ENCODE measurements around the gene RAD51B.
"Not testable (repeated sequence)": the region's sequence is repeated elsewhere in the genome, so short reads cannot be mapped to it uniquely, and the experiment has no call there.

The RAD51B gene

GRCh38 chr14:68027276-68027675, 207.7 kb downstream of the RAD51B start:
- DNase-seq (ENCODE audit: low read depth), result no peak

DNA sequence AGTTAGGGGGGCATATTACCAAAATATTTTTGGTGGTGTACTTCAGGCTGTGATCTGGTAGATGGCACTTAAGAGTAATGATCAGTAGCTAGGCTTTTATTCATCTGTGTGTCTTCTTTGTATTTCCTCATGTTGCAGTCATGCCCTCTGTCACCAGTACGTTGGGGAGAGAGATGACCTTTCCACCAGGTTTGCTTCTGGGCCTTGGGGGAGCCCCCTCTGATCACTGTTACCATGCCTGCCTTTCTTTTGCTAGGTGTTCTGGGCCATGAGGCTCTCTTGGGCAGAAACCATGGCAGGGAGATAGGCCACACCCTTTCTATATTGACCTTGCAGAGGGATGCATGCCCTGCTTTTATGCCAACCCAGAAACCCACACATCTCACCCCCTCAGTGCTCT, 208.5 kb downstream of the RAD51B start:
- no peak for DNase-seq (ENCODE audit: low read depth)

GRCh38 chr14:68031011-68031410, 211.4 kb downstream of the RAD51B start:
- DNase-seq (ENCODE audit: low read depth), result not testable (repeated sequence)

- DNase-seq (ENCODE audit: low read depth), result no peak
These were observed 212.6 kb downstream of the RAD51B start for GRCh38 chr14:68032154-68032553.

DNA sequence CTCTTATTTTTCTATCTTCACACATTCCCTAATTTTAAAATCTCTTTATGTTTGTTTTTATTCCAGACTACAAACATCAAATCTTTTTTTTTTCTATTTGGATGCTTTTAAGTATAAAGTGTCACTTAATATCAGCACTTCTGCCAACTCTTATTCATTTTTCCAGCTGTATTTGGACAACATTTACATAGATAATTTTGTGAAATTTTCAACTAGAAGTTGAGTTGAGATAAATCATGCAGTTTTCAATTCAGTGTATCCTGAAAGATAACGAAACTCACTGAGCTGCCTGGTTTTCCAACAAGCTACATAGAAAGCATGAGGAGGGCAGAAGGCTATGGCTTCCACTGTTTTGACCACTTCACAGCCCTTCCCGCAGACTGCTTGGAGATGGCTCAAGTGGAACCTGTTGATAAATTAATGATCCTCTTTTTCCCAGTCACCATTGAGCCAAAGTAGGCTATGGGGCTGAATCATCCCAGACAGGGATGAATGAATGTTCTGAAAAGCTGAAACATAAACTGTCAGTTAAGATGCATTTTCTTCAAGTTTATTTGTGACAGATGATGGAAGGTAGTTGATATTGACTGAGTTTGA, 213.9 kb downstream of the RAD51B start:
- DNase-seq (ENCODE audit: low read depth), result no peak

DNA sequence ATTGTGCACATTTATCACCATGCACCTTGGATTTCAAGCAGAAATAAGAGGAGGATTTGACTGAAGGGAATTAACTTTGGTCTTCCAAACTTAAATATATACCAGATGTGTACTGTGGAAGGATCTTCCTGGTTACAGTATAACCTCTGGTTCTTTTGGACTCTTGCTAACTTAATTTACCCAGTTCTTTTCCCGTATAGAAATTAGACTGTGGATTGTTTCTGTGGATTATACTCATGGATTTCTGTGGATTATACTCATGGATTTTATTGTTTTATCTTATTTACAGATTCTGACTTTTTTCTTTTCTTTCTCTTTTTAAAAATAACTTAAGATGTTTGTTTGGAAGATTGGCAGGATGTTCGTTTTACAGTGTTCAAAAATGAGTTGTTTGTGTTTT, 215.3 kb downstream of the RAD51B start:
- DNase-seq (ENCODE audit: low read depth), result no peak

DNA sequence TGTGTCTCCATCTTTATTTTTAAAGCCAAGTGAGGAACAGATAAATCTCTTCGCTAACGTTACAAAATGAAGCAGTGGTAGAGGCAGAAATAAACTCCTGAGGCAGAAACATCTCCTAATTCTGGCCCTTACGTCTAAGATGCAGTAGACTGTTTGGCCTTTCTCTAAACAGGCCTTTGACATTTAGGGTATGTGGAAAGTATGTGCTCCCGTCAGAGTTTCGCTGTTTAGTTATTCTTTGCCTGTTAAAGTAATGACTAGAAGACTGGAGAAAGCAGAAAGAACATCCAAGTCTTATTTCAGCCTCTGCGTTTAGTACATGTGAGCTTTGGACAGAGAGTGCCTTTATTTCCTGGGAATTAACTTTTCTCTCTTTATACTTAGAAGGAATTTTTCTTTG, 216.6 kb downstream of the RAD51B start:
- no peak for DNase-seq (ENCODE audit: low read depth)

DNA sequence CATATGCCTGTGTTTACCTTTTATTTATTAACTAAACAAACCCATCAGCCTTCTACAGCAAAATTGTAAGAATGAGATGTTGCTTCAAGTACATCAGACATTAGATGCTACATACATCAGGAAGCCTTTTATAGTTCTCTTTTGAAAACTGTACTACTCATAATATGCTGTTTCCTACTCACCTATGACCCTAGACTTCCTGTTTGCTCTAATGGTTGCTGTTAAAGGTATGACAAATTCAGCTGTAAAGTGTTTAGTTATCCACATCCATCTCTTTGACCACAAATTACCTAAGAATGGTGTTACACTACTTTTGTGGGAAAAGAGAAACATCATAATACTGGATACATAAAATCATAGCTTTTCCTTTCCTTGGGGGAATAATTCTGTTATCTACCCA, 220.0 kb downstream of the RAD51B start:
- no peak for DNase-seq (ENCODE audit: low read depth)

DNA sequence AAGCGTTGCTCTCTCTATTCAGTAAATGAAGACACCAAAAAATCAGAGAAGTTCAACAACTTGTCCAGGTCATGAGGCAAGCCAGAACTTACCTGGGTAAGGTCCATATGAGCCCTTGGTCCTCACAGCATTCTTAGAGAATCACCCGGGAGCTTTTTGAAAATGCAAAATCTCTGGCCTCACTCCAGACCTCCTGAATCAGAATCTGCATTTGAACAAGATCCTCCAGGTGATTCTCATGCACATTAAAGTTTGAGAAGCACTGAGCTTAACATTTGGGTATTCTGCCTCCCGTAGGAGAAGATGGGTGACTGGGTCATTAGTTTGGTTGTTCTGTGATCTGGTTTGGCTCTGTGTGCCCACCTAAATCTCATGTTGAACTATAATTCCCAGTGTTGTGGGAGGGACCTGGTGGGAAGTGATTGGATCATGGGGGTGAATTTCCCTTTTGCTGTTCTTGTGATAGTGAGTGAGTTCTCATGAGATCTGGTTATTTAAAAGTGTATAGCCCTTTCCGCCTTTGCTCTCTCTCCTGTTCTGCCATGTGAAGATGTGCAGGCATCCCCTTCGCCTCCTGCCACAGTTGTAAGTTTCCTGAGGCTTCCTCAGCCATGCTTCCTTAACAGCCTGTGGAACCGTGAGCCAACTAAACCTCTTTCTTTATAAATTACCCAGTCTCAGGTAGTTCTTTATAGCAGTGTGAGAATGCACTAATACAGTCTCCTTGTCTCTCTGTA, 221.2 kb downstream of the RAD51B start:
- DNase-seq (ENCODE audit: low read depth), result no peak

- no peak for DNase-seq (ENCODE audit: low read depth)
These were observed 222.3 kb downstream of the RAD51B start for GRCh38 chr14:68041876-68042354.

DNA sequence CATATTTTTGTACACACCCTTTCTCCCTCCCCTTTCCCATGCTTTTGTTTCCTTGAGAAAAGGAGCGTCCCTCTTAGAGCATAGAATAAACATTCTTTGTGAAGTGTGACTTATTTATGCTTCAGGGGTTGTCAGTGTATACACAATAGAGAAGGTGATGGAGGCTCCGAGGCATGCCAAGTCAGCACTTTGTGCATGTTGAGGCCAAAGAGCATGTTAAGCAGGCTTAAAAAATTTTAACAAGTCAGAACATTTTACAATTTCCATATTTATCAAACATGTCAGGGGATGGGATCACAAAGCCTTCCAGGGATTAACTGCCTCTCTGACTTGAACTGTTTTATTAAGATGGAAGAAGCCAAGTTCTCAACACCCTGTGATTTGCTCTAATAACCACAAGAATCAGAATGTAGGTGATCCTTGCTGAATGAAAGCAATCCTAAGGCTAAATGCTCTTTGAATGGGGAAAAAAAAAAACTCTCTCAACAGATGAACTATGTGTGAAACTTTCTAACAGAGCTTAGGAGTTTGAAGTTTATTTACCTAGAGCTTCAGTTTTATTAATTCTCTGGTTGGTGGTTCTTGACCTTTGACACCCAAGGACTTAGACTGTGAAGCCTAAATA, 223.1 kb downstream of the RAD51B start:
- no peak for DNase-seq (ENCODE audit: low read depth)

DNA sequence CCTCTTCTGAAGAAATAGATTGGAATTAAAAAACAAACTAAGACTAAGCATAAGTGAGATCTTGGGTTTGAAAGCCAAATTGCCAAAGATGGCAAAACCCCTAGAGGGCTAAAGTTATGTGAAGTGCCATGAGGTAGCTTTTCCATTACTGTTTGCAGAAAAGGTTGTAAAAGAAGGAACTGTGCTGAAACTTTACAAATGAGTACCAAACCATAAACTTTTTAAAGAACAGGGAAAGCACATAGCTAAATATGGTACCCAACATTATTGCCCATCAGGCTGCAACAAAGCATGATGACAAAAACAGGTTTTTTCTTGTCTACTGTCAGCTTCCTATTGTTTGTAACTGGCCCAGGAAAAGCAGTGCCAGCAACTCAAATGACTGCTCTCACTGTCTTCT, 224.2 kb downstream of the RAD51B start:
- no peak for DNase-seq (ENCODE audit: low read depth)

GRCh38 chr14:68047906-68048305, 228.3 kb downstream of the RAD51B start:
- DNase-seq (ENCODE audit: low read depth), result no peak

- DNase-seq (ENCODE audit: low read depth), result not testable (repeated sequence)
These were observed 229.2 kb downstream of the RAD51B start for GRCh38 chr14:68048815-68049214.

DNA sequence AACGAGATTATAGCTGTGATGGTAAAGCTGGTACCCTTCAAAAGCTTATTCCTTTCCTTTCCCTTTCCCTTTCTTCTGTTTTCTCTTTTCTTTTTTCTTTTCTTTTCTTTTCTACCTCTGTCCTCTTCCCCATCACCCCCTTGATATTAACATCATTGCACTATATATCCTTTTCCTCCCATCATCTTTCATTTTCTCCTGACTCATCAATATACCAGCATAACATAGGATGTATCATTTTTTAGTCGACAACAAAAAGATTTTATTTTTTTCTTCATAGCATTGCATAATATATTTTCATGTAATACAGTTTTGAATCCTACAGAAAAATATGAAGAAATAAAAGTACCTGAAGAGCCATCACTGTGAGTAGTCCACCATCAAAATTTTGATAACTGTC, 230.6 kb downstream of the RAD51B start:
- no peak for DNase-seq (ENCODE audit: low read depth)

- DNase-seq (ENCODE audit: low read depth), result no peak
These were observed 231.6 kb downstream of the RAD51B start for GRCh38 chr14:68051146-68051545.

GRCh38 chr14:68060198-68060597, 240.6 kb downstream of the RAD51B start:
- no peak for DNase-seq (ENCODE audit: low read depth)

- DNase-seq (ENCODE audit: low read depth), result no peak
These were observed 243.1 kb downstream of the RAD51B start for GRCh38 chr14:68062651-68063050.

DNA sequence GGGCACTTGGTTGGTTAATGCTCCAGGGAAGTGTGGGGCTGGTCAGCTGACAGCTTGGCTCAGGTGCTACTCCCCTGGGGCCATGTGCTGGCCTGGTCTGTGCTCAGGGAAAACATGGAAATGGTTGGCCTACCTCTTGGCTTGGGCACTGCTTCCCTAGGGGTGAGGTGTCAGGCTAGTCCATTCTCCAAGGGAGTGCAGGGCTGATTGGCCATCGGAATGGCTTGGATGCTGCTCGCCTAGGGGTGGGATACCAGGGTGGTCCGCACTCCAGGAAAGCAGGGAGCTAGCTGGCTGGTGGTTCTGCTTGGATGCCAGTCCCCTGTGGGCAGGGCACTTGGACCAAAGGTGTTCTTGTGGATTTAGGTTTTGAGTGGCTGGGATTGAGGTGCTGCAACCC, 245.7 kb downstream of the RAD51B start:
- DNase-seq (ENCODE audit: low read depth), result no peak

- DNase-seq (ENCODE audit: low read depth), result no peak
These were observed 255.3 kb downstream of the RAD51B start for GRCh38 chr14:68074765-68075381.

GRCh38 chr14:68075382-68076029, 255.9 kb downstream of the RAD51B start:
- no peak for DNase-seq (ENCODE audit: low read depth)

- DNase-seq (ENCODE audit: low read depth), result no peak
These were observed 256.9 kb downstream of the RAD51B start for GRCh38 chr14:68076451-68076850.
